ENCODE measurements around the gene SLC22A17. TPM values are rescaled to one million over a fixed set of nuclear protein-coding genes. Genes with fewer than 3 reads are reported as not detected.
A peak's percentile ranks its signal among the peaks of the same experiment; 100 is the strongest.

Gene SLC22A17
- total and polyA plus RNA-seq, 2 of the 13 experiments (the other 11 are each of a cell fraction or from before 2014, with no cell fraction given) = 0.95 to 1.1 TPM

DNA sequence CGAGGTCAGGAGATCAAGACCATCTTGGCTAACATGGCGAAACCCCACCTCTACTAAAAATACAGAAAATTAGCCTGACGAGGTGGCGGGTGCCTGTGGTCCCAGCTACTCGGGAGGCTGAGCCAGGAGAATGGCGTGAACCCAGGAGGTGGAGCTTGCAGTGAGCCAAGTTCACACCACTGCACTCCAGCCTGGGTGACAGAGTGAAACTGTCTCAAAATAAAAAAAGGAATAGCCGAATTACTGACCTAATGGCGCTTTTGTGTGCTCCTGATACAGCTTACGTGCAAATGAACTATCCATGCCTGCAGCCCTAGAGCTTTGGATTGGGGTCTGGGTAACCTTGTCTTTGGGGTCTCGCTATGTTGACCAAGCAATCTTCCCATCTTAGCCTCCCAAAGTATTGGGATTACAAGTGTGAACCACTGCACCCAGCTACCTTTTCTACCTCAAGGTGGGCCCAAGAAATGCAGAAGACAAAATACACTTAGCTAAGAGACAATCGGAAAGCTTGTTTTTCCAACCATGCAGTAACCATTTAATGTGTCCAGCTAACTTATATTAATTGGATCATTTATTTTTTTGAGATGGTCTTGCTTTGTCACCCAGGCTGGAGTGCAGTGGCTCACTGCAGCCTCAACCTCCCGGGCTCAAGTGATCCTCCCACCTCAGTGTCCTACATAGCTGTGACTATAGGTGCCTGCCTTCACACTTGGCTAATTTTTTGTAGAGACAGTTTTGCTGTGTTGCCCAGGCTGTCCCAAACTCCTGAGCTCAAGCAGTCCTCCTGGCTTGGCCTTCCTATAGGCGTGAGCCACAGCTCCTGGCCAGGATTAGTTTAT is 26.0 kb downstream of the SLC22A17 start (continued):
- TF ChIP-seq, protein P1, sequence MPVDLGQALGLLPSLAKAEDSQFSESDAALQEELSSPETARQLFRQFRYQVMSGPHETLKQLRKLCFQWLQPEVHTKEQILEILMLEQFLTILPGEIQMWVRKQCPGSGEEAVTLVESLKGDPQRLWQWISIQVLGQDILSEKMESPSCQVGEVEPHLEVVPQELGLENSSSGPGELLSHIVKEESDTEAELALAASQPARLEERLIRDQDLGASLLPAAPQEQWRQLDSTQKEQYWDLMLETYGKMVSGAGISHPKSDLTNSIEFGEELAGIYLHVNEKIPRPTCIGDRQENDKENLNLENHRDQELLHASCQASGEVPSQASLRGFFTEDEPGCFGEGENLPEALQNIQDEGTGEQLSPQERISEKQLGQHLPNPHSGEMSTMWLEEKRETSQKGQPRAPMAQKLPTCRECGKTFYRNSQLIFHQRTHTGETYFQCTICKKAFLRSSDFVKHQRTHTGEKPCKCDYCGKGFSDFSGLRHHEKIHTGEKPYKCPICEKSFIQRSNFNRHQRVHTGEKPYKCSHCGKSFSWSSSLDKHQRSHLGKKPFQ (CRISPR knock-in tag; IDR thresholded peaks at IDR 0.05; ENCODE audit: insufficient replicate concordance) = peak; percentile 99
- TF ChIP-seq E2F5 (CRISPR knock-in tag; conservative IDR thresholded peaks at IDR 0.05) (no peak), GABPA (IDR thresholded peaks at IDR 0.05; ENCODE audit: low read depth, low read length) (no peak), GABPA (CRISPR knock-in tag; IDR thresholded peaks at IDR 0.05; ENCODE audit: low read depth) (no peak), E2F1 (CRISPR knock-in tag; IDR thresholded peaks at IDR 0.05) (no peak), TERF1 (CRISPR knock-in tag; IDR thresholded peaks at IDR 0.05) (no peak), ZMYM4 (CRISPR knock-in tag; IDR thresholded peaks at IDR 0.05) (no peak), ZNF589 (CRISPR knock-in tag; conservative IDR thresholded peaks at IDR 0.05) (no peak), CBFB (CRISPR knock-in tag; IDR thresholded peaks at IDR 0.05) (no peak), ZNF329 (CRISPR knock-in tag; IDR thresholded peaks at IDR 0.05; ENCODE audit: low read depth) (no peak), ZNF251 (CRISPR knock-in tag; IDR thresholded peaks at IDR 0.05) (no peak), HIVEP1 (CRISPR knock-in tag; IDR thresholded peaks at IDR 0.05) (no peak), SNAPC2 (CRISPR knock-in tag; IDR thresholded peaks at IDR 0.05) (no peak), FOXA3 (CRISPR knock-in tag; IDR thresholded peaks at IDR 0.05) (no peak), MZF1 (CRISPR knock-in tag; IDR thresholded peaks at IDR 0.05; ENCODE audit: borderline replicate concordance) (peak; percentile 71; the same call in 1 of the 2 replicates), HOXA5 (CRISPR knock-in tag; IDR thresholded peaks at IDR 0.05) (no peak), ZNF614 (CRISPR knock-in tag; IDR thresholded peaks at IDR 0.05; ENCODE audit: borderline replicate concordance) (peak; percentile 7; the same call in 1 of the 2 replicates), RFX5 (IDR thresholded peaks at IDR 0.05; ENCODE audit: low read depth, low read length) (no peak), YEATS4 (CRISPR knock-in tag; IDR thresholded peaks at IDR 0.05; ENCODE audit: borderline replicate concordance) (no peak), ZNF776 (CRISPR knock-in tag; IDR thresholded peaks at IDR 0.05) (no peak), TCF7L2 (IDR thresholded peaks at IDR 0.05; ENCODE audit: low read depth, low read length) (no peak)
- TF ChIP-seq, protein P2, sequence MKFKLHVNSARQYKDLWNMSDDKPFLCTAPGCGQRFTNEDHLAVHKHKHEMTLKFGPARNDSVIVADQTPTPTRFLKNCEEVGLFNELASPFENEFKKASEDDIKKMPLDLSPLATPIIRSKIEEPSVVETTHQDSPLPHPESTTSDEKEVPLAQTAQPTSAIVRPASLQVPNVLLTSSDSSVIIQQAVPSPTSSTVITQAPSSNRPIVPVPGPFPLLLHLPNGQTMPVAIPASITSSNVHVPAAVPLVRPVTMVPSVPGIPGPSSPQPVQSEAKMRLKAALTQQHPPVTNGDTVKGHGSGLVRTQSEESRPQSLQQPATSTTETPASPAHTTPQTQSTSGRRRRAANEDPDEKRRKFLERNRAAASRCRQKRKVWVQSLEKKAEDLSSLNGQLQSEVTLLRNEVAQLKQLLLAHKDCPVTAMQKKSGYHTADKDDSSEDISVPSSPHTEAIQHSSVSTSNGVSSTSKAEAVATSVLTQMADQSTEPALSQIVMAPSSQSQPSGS (CRISPR knock-in tag; IDR thresholded peaks at IDR 0.05) = no peak
- TF ChIP-seq, protein P3, sequence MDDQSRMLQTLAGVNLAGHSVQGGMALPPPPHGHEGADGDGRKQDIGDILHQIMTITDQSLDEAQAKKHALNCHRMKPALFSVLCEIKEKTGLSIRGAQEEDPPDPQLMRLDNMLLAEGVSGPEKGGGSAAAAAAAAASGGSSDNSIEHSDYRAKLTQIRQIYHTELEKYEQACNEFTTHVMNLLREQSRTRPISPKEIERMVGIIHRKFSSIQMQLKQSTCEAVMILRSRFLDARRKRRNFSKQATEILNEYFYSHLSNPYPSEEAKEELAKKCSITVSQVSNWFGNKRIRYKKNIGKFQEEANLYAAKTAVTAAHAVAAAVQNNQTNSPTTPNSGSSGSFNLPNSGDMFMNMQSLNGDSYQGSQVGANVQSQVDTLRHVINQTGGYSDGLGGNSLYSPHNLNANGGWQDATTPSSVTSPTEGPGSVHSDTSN (CRISPR knock-in tag; IDR thresholded peaks at IDR 0.05; ENCODE audit: borderline replicate concordance) = no peak
